ENCODE data around the gene CEP76.

GRCh38 chr18:12631831-12632477, 70.6 kb downstream of the CEP76 start:
- TF ChIP-seq REST (IDR thresholded peaks at IDR 0.05; ENCODE audit: insufficient read depth in 1 of 2, low read depth in 2 of 2, low read length in 2 of 2): no peak
- no peak for TF ChIP-seq POLR2AphosphoS5 (IDR thresholded peaks at IDR 0.05; ENCODE audit: low read depth, low read length)
- TF ChIP-seq TAF1 (IDR thresholded peaks at IDR 0.05; ENCODE audit: borderline replicate concordance, insufficient read depth, low read length): no peak
